SKM-1 (cell line): ENCODE data around the gene PHRF1.

Experiments used
- DNase-seq: peaks from one replicate; lab custom pipeline; 2025; ENCODE audit not compliant: unreplicated experiment; lab: John Stamatoyannopoulos, UW

PHRF1 gene

GRCh38 chr11:537622-538430, 38.4 kb upstream of the PHRF1 start:
- no peak for DNase-seq

GRCh38 chr11:538431-539051, 37.7 kb upstream of the PHRF1 start:
- DNase-seq, result no peak

DNA sequence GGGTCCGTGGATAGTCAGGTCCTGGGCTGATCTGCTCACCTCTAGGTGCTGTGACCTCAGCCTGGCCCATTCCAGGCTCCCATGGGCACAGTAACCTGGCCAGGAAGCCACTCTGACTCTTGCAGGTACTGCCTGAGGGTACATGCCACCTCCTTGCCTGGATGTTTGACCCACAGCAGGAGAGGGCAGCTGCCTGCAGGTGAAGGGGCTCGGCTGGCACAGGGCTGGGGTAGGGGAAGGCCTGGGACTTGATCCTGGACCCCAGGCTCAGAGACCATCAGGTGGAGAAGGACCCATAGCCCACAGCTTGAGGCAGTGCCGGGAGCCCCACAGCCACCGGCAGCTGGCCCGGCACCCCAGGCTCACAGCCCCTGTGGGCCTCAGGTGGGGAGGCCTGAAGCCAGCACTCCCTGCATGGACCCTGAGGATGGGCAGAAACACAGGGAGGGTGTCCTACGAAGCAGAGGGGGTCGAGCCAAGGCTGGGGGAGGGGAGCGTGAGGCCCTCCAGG, 36.2 kb upstream of the PHRF1 start:
- no peak for DNase-seq

- DNase-seq, result no peak
Observed at GRCh38 chr11:540583-541432, 35.5 kb upstream of the PHRF1 start.

DNA sequence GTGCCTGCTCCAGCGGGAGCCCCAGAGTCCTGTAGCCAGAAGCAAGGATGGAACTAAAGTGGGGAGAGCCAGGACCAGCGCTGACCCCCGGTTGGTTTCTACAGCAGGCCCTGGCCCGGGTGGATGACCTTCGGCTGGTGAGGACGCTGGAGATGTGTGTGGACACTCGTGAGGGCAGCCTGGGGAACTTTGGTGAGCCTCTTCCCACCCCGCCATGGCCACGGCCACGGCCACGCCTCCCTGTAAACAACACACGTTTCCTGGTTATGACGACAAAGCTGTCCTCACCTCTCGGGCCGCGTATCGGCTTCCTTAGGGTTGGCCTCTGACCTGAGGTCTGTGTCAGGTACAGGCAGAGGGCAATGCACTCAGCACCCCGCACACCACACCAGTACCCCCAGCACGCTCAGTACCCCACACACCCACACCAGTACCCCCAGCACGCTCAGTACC, 34.8 kb upstream of the PHRF1 start:
- no peak for DNase-seq

- DNase-seq, result no peak
Observed at GRCh38 chr11:544817-545166, 31.5 kb upstream of the PHRF1 start.

DNA sequence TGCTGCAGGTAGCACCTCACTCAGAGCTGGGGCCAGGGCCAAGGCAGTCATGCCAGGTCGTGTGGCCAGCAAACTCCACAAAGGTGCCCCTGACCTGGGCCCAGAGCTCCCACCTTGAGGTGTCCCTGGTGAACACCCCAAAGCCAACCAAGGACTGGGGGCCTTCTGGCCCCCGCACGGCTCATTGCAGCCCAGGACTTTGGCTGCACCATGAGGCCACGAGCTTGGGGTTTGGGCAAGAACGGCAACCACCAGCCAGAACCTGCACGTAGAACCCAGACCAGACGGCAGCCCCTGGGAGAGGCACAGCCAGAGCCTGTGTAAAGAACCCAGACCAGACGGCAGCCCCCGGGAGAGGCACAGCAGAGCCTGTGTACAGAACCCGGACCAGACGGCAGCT, 31.1 kb upstream of the PHRF1 start:
- no peak for DNase-seq

- no peak for DNase-seq
Observed at GRCh38 chr11:548700-549603, 27.3 kb upstream of the PHRF1 start.

DNA sequence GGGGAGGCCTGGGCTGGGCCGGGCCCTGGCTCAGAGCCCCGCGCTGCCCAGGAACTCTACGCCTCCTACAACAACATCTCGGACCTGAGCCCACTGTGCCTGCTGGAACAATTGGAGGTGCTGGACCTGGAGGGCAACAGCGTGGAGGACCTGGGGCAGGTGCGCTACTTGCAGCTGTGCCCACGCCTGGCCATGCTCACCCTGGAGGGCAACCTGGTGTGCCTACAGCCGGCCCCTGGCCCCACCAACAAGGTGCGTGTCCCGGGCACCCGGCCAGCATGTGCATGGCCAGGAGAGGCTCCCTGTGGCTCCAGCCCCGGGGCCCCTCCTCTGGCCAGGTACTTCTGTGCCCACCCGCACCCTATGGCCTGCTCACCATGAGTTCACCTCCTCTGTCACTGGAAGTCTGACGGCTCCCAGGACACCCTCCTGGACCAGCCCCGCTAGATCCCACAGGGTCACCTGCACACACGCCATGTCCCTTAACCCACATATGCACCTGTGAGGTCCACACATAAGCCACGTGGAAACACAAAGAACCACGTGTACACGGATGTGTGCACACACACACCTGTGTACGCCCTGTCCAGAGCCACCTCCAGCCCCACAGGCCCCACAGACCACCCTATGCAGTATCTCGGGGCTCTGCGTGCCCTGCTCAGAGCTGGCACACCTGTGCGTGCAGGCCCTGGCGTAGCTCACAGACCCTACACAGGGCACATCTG, 26.1 kb upstream of the PHRF1 start:
- no peak for DNase-seq

DNA sequence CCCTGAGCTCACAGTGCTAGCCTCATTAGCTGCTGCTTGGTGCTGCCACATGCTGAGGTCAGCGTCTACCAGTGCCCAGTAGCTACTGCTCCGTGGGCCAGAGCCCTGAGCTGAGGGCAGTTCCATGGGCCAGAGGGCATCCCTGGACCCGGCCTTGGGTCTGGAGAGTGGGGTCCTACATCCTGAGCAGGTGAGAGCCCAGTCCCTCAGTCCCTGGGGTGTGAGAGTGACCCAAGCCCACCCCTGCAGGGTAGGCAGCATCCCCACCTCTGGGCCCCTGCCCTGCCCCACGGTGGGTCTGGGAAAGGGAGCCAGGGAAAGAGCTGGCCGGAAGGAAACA, 25.6 kb upstream of the PHRF1 start:
- DNase-seq, result no peak

GRCh38 chr11:551131-551530, 25.1 kb upstream of the PHRF1 start:
- DNase-seq, result no peak

- no peak for DNase-seq
Observed at GRCh38 chr11:551596-551995, 24.7 kb upstream of the PHRF1 start.

DNA sequence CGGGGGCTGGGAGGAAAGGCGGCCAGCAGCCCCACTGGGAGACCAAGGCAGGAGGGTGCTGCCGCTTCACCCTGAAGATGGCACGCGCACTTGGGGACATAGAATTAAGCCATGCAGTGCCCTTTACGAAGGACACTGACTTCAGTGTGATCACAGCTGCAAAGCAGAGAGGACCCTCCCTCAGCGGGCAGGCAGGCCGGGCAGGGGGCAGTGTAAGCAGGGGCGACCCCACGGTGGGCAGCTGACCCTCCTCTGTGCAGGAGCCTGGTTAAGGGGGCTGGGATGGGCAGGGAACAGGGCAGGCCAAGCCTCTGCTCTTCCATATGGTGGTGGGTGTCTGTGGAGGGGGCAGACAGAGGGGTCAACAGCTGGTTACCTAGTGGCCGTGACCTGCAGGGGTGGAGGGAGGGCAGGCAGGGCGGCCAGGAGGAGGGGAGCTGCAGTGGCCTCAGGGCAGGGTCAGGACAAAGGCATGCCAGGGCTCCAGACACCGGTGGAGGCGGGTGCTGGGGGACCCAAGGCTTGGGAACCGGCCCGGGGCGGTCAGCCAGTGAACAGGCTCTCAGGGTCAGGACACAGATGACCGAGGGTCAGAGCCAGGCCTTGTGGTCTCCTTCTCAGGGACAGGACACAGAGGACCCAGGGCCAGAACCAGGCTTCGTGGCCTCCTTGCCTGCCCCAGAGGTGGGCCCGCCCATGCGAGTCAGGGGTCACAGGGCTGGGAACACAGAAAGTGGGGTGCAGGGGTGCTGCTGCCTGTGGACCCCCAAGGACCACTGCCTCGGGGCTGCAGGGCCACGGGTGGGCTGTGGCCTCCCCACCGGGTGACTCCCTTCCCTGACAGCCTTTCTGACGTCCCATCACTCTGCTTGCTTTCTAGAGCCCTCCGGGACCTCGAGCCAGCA, 22.9 kb upstream of the PHRF1 start:
- no peak for DNase-seq

DNA sequence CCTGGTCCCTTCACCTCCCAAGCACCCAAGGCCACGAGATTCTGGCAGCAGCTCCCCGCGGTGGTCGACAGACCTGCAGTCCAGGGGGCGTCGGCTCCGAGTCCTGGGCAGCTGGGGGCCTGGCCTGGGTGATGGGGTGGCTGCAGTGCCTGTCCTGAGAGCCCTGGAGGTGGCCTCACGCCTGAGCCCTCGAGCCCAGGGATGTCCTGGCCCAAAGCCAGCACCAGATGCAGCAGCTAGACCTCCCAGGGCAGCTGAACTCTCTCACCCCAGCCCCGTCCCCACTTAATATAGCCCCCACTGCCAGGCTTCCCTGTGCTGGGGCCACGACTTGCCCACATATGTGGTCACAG, 22.3 kb upstream of the PHRF1 start:
- DNase-seq, result no peak

DNA sequence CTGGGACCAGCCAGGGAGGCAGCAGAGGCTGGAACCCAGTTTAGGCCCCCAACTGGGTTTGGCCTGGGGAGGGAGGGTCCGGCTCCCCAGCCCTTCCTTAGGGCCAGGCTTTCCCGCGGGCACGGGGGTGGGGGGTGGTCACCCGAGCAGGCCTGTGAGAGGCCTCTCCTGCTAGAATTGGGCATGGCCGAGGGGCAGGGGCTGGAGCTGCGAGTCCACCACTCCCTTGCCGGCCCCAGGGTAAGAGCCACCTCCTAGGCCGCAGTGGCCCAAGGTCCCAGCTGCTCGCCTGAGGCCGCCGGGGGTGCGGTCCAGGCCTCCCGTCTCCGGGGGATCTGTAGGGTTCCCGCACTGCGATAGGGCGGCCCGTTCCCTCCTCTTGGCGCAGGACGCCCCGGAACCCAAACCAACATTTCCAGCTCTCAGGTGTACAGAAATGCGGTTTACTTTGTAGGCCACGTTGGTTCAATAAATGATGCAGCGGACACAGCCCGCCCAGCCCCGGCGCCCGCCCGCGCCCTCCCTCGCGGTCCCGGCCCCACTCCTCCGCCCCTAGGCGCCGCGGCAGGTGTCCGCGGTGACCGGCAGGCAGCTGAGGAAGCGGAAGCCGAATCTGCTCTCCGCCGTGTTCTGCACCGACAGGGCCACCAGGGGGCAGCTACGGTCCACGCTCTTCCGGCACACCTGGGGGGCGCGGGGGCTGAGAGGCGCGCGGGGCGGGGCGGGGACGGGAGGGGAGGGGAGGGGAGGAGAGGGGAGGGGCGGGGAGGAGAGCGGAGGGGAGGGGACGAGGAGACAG, 21.6 kb upstream of the PHRF1 start:
- peak; percentile 27 for DNase-seq

- DNase-seq, result no peak
Observed at GRCh38 chr11:555227-555779, 21.0 kb upstream of the PHRF1 start.

- DNase-seq, result no peak
Observed at GRCh38 chr11:555780-556661, 20.2 kb upstream of the PHRF1 start.
